Measurements from ENCODE around the gene UBE2E2. TPM values are rescaled to one million over a fixed set of nuclear protein-coding genes. Genes with fewer than 3 reads are reported as not detected.
"Not testable (repeated sequence)": the region's sequence is repeated elsewhere in the genome, so short reads cannot be mapped to it uniquely, and the experiment has no call there.

UBE2E2 gene
- polyA plus RNA-seq (2014; cell fraction: cytosol; rRNA removed) = 89.2 and 101 TPM in 2 replicates
- 39.1 and 72.9 TPM in 2 replicates for polyA plus RNA-seq (2014; cell fraction: nucleus; rRNA removed)

- peak; percentile 71 for DNase-seq (ENCODE audit: low spot score)
Measured at GRCh38 chr3:23202921-23203707, at the start of gene UBE2E2. Gene UBE2E2, plus strand, starts transcription at chr3:23203327.

- DNase-seq (ENCODE audit: low spot score) = no peak
Measured at GRCh38 chr3:23153436-23153835, 49.7 kb upstream of the UBE2E2 start.

- DNase-seq (ENCODE audit: low spot score) = no peak
Measured at GRCh38 chr3:23157331-23157730, 45.8 kb upstream of the UBE2E2 start.

GRCh38 chr3:23159929-23160328 is 43.2 kb upstream of the UBE2E2 start:
- DNase-seq (ENCODE audit: low spot score) = no peak

GRCh38 chr3:23161308-23161707 is 41.8 kb upstream of the UBE2E2 start:
- DNase-seq (ENCODE audit: low spot score) = no peak

- no peak for DNase-seq (ENCODE audit: low spot score)
Measured at GRCh38 chr3:23161896-23162570, 41.1 kb upstream of the UBE2E2 start.

GRCh38 chr3:23162934-23163333 is 40.2 kb upstream of the UBE2E2 start:
- DNase-seq (ENCODE audit: low spot score) = no peak

GRCh38 chr3:23164746-23165145 is 38.4 kb upstream of the UBE2E2 start:
- no peak for DNase-seq (ENCODE audit: low spot score)

- DNase-seq (ENCODE audit: low spot score) = no peak
Measured at GRCh38 chr3:23165571-23165970, 37.6 kb upstream of the UBE2E2 start.

GRCh38 chr3:23166276-23166675 is 36.9 kb upstream of the UBE2E2 start:
- no peak for DNase-seq (ENCODE audit: low spot score)

GRCh38 chr3:23166845-23167244 is 36.3 kb upstream of the UBE2E2 start:
- DNase-seq (ENCODE audit: low spot score) = no peak

GRCh38 chr3:23169551-23169950 is 33.6 kb upstream of the UBE2E2 start:
- no peak for DNase-seq (ENCODE audit: low spot score)

GRCh38 chr3:23170291-23170690 is 32.8 kb upstream of the UBE2E2 start:
- no peak for DNase-seq (ENCODE audit: low spot score)

GRCh38 chr3:23172059-23172458 is 31.1 kb upstream of the UBE2E2 start:
- no peak for DNase-seq (ENCODE audit: low spot score)

GRCh38 chr3:23174426-23175039 is 28.6 kb upstream of the UBE2E2 start:
- DNase-seq (ENCODE audit: low spot score) = peak; percentile 25

GRCh38 chr3:23175341-23176083 is 27.6 kb upstream of the UBE2E2 start:
- no peak for DNase-seq (ENCODE audit: low spot score)

GRCh38 chr3:23176839-23177238 is 26.3 kb upstream of the UBE2E2 start:
- DNase-seq (ENCODE audit: low spot score) = not testable (repeated sequence)

- no peak for DNase-seq (ENCODE audit: low spot score)
Measured at GRCh38 chr3:23182996-23183513, 20.1 kb upstream of the UBE2E2 start.

- DNase-seq (ENCODE audit: low spot score) = peak; percentile 59
Measured at GRCh38 chr3:23183731-23184130, 19.4 kb upstream of the UBE2E2 start.

GRCh38 chr3:23185861-23186260 is 17.3 kb upstream of the UBE2E2 start:
- no peak for DNase-seq (ENCODE audit: low spot score)

GRCh38 chr3:23189187-23189586 is 13.9 kb upstream of the UBE2E2 start:
- DNase-seq (ENCODE audit: low spot score) = no peak

GRCh38 chr3:23192816-23193215 is 10.3 kb upstream of the UBE2E2 start:
- DNase-seq (ENCODE audit: low spot score) = no peak

Measured in SK-N-DZ (cell line).